Naive B cell (primary cell): ENCODE measurements around the gene KRTAP29-1. TPM values are rescaled to one million over a fixed set of nuclear protein-coding genes. Genes with fewer than 3 reads are reported as not detected.
"Not testable (repeated sequence)": the region's sequence is repeated elsewhere in the genome, so short reads cannot be mapped to it uniquely, and the experiment has no call there.

Experiments
- ATAC-seq, 2 donors: fragments of 150-1000 bp; cut with Tn5 transposase; 2 replicates each; pipeline ENCODE4 v1.10.0; 2021; ENCODE audit warnings: low read depth in 2 of 2, mild to moderate bottlenecking in 2 of 2, moderate library complexity in 2 of 2
- DNase-seq: peaks from one replicate; pipeline ENCODE4 v3.0.0; 2022
- H3K27ac Mint-ChIP-seq, 6 donors: one replicate each; pipeline ENCODE4 v1.8.0; 2020 to 2022; ENCODE audit warnings: mild to moderate bottlenecking in 6 of 6, mixed read lengths in 6 of 6, moderate library complexity in 5 of 6, inconsistent platforms in 2 of 6
- H3K27me3 Mint-ChIP-seq, 3 donors: one replicate each; pipeline ENCODE4 v1.8.0; 2021 to 2022; ENCODE audit warnings: mixed read lengths in 3 of 3, mild to moderate bottlenecking in 1 of 3
- H3K36me3 Mint-ChIP-seq, 2 donors: one replicate each; pipeline ENCODE4 v1.8.0; 2020 to 2022; ENCODE audit warnings: mixed read lengths in 2 of 2, inconsistent platforms in 1 of 2, mild to moderate bottlenecking in 1 of 2
- H3K4me1 Mint-ChIP-seq, 3 donors: one replicate each; pipeline ENCODE4 v1.8.0; 2020 to 2022; ENCODE audit warnings: mixed read lengths in 3 of 3, inconsistent platforms in 1 of 3, mild to moderate bottlenecking in 1 of 3, moderate library complexity in 1 of 3
- H3K4me3 Mint-ChIP-seq, 8 donors: one replicate each; pipeline ENCODE4 v1.8.0; 2020 to 2022; ENCODE audit warnings: mild to moderate bottlenecking in 8 of 8, mixed read lengths in 8 of 8, moderate library complexity in 8 of 8, inconsistent platforms in 2 of 8
- H3K9me3 Mint-ChIP-seq, 7 donors: one replicate each; pipeline ENCODE4 v1.8.0; 2020 to 2022; ENCODE audit warnings: mixed read lengths in 7 of 7, mild to moderate bottlenecking in 5 of 7, inconsistent platforms in 2 of 7, moderate library complexity in 1 of 7
- polyA plus RNA-seq, 6 donors: library from polyadenylated mRNA; unstranded; fragments of 300-500 nt; fragmentation: Illumina TruSeq; gene quantifications; one replicate each; pipeline ENCODE4 v1.2.3, GENCODE V29; 2021; ENCODE audit warnings: low read depth in 6 of 6

KRTAP29-1 gene
- polyA plus RNA-seq, 6 donors from 2014 or later = not detected

GRCh38 chr17:41271323-41271722 lies 31.3 kb downstream of the KRTAP29-1 start:
- not testable (repeated sequence) for H3K36me3 Mint-ChIP-seq, ATAC-seq, DNase-seq, H3K4me3 Mint-ChIP-seq, H3K9me3 Mint-ChIP-seq
- H3K4me1 Mint-ChIP-seq = peaks cover 2 to 14% (median 12%) of the 10 kb centered on the region in 3 donors
- peaks cover 19 to 33% (median 25%) of the 10 kb centered on the region in 3 donors for H3K27me3 Mint-ChIP-seq
- H3K27ac Mint-ChIP-seq = peak overlapping the region in 1 of 6 donors; percentile 88

GRCh38 chr17:41267711-41268110 lies 34.9 kb downstream of the KRTAP29-1 start:
- peaks cover 26 to 28% (median 27%) of the 10 kb centered on the region in 3 donors for H3K27me3 Mint-ChIP-seq
- DNase-seq (no peak), ATAC-seq (no peak)
- peaks cover 5 to 18% (median 10%) of the 10 kb centered on the region in 3 donors for H3K4me1 Mint-ChIP-seq
- H3K4me3 Mint-ChIP-seq = no peak overlapping the region
- peaks cover 0 to 5% (median 0%) of the 10 kb centered on the region in 7 donors for H3K9me3 Mint-ChIP-seq
- H3K36me3 Mint-ChIP-seq = peaks cover 0 to 4% of the 10 kb centered on the region in 2 donors
- no peak overlapping the region for H3K27ac Mint-ChIP-seq

GRCh38 chr17:41265078-41265477 lies 37.6 kb downstream of the KRTAP29-1 start, which contains the start of gene KRTAP9-6:
TSS of gene KRTAP9-6 (plus strand) at chr17:41265378. CDS start at chr17:41265378, 0 bp downstream.
- peak within 1 kb of the TSS in 3 of 6 donors; percentile 32 to 78 (median 33) for H3K27ac Mint-ChIP-seq
- ATAC-seq (no peak), DNase-seq (no peak)
- peaks cover 19 to 31% (median 27%) of the 10 kb centered on the region in 3 donors for H3K27me3 Mint-ChIP-seq
- H3K4me1 Mint-ChIP-seq = peaks cover 0 to 18% (median 12%) of the 10 kb centered on the region in 3 donors
- H3K36me3 Mint-ChIP-seq = peaks cover 0 to 4% of the 10 kb centered on the region in 2 donors
- peaks cover 0 to 5% (median 0%) of the 10 kb centered on the region in 7 donors for H3K9me3 Mint-ChIP-seq
- no peak within 1 kb of the TSS for H3K4me3 Mint-ChIP-seq

- ATAC-seq (no peak), DNase-seq (no peak)
- no peak overlapping the region for H3K4me3 Mint-ChIP-seq
- peak overlapping the region in 1 of 6 donors; percentile 33 for H3K27ac Mint-ChIP-seq
- H3K9me3 Mint-ChIP-seq = peaks cover 0 to 5% (median 0%) of the 10 kb centered on the region in 7 donors
- peaks cover 19 to 31% (median 27%) of the 10 kb centered on the region in 3 donors for H3K27me3 Mint-ChIP-seq
- H3K4me1 Mint-ChIP-seq = peaks cover 0 to 18% (median 12%) of the 10 kb centered on the region in 3 donors
- peaks cover 0 to 4% of the 10 kb centered on the region in 2 donors for H3K36me3 Mint-ChIP-seq
These were observed 38.1 kb downstream of the KRTAP29-1 start for GRCh38 chr17:41264599-41264998.

- no peak for ATAC-seq
- H3K4me1 Mint-ChIP-seq = peaks cover 0 to 13% (median 12%) of the 10 kb centered on the region in 3 donors
- H3K9me3 Mint-ChIP-seq = peaks cover 0 to 4% (median 0%) of the 10 kb centered on the region in 7 donors
- H3K36me3 Mint-ChIP-seq = peaks cover 0 to 4% of the 10 kb centered on the region in 2 donors
- peak overlapping the region in 2 of 6 donors; percentile 12 to 15 for H3K27ac Mint-ChIP-seq
- H3K4me3 Mint-ChIP-seq = no peak overlapping the region
- DNase-seq = no peak
- peaks cover 29 to 35% (median 31%) of the 10 kb centered on the region in 3 donors for H3K27me3 Mint-ChIP-seq
These were observed 39.4 kb downstream of the KRTAP29-1 start for GRCh38 chr17:41263212-41263611.

- no peaks in the 10 kb centered on the region for H3K36me3 Mint-ChIP-seq
- no peak for ATAC-seq
These were observed 44.2 kb downstream of the KRTAP29-1 start for GRCh38 chr17:41258406-41258805.

GRCh38 chr17:41256291-41256685 lies 46.4 kb downstream of the KRTAP29-1 start:
- Mint-ChIP-seq H3K27ac (no peak overlapping the region), H3K9me3 (peaks cover 0 to 4% (median 0%) of the 10 kb centered on the region in 7 donors), H3K4me3 (no peak overlapping the region), H3K27me3 (peaks cover 37 to 54% (median 38%) of the 10 kb centered on the region in 3 donors), H3K4me1 (peaks cover 10 to 12% (median 10%) of the 10 kb centered on the region in 3 donors), H3K36me3 (no peaks in the 10 kb centered on the region)
- DNase-seq (no peak), ATAC-seq (no peak)

More at GRCh38 chr17:41258406-41258805, 44.2 kb downstream of the KRTAP29-1 start:
- Mint-ChIP-seq H3K4me3 (no peak overlapping the region), H3K27ac (no peak overlapping the region), H3K9me3 (peaks cover 0 to 4% (median 0%) of the 10 kb centered on the region in 7 donors), H3K27me3 (peaks cover 27 to 47% (median 42%) of the 10 kb centered on the region in 3 donors), H3K4me1 (peaks cover 0 to 13% (median 13%) of the 10 kb centered on the region in 3 donors)
- DNase-seq = no peak

- H3K27me3 Mint-ChIP-seq = peaks cover 37 to 54% (median 39%) of the 10 kb centered on the region in 3 donors
- H3K36me3 Mint-ChIP-seq, H3K9me3 Mint-ChIP-seq, ATAC-seq, DNase-seq: not testable (repeated sequence)
- H3K4me3 Mint-ChIP-seq = peak within 1 kb of the TSS in 1 of 8 donors; percentile 43
- peak within 1 kb of the TSS in 2 of 6 donors; percentile 71 to 72 for H3K27ac Mint-ChIP-seq
- peaks cover 10 to 12% (median 10%) of the 10 kb centered on the region in 3 donors for H3K4me1 Mint-ChIP-seq
These were observed 47.0 kb downstream of the KRTAP29-1 start, which contains the start of gene KRTAP9-9 for GRCh38 chr17:41255381-41256290. TSS of gene KRTAP9-9 (plus strand) at chr17:41255384.

- DNase-seq = no peak
- Mint-ChIP-seq H3K4me1 (peaks cover 10 to 18% (median 10%) of the 10 kb centered on the region in 3 donors), H3K36me3 (no peaks in the 10 kb centered on the region), H3K27ac (peak overlapping the region in 1 of 6 donors; percentile 71), H3K27me3 (peaks cover 32 to 61% (median 46%) of the 10 kb centered on the region in 3 donors), H3K9me3 (no peaks in the 10 kb centered on the region), H3K4me3 (no peak overlapping the region)
- no peak for ATAC-seq
These were observed 47.8 kb downstream of the KRTAP29-1 start for GRCh38 chr17:41254861-41255260.

Other genes starting within 250 kb of the KRTAP29-1 start
- gene KRTAP2-2, start 247.6 kb downstream of the KRTAP29-1 start, polyA plus RNA-seq = not detected
- not detected for gene KRTAP2-3, start 242.7 kb downstream of the KRTAP29-1 start, polyA plus RNA-seq
- gene KRTAP2-4, start 237.0 kb downstream of the KRTAP29-1 start, polyA plus RNA-seq = not detected
- gene KRTAP4-7, start 218.7 kb downstream of the KRTAP29-1 start, polyA plus RNA-seq = not detected
- gene KRTAP4-8, start 204.7 kb downstream of the KRTAP29-1 start, polyA plus RNA-seq = not detected
- gene KRTAP4-16, start 200.6 kb downstream of the KRTAP29-1 start, polyA plus RNA-seq = not detected
- gene KRTAP4-9, start 197.5 kb downstream of the KRTAP29-1 start, polyA plus RNA-seq = not detected
- gene KRTAP4-11, start 184.5 kb downstream of the KRTAP29-1 start, polyA plus RNA-seq = not detected
- gene KRTAP4-12, start 178.7 kb downstream of the KRTAP29-1 start, polyA plus RNA-seq = 1 to 10 TPM in 2 of 6 donors, under 1 TPM in 2, not detected in 2; 0.30 to 3.3 (median 1.3) TPM
- 1 to 10 TPM in 2 of 6 donors, not detected in 4; 1.6 to 2.0 TPM for gene KRTAP4-6, start 162.3 kb downstream of the KRTAP29-1 start, polyA plus RNA-seq
- not detected for gene KRTAP4-5, start 153.0 kb downstream of the KRTAP29-1 start, polyA plus RNA-seq
- not detected for gene KRTAP4-4, start 142.1 kb downstream of the KRTAP29-1 start, polyA plus RNA-seq
- gene KRTAP4-3, start 134.6 kb downstream of the KRTAP29-1 start, polyA plus RNA-seq = not detected
- not detected for gene KRTAP4-2, start 124.6 kb downstream of the KRTAP29-1 start, polyA plus RNA-seq
- not detected for gene KRTAP4-1, start 117.9 kb downstream of the KRTAP29-1 start, polyA plus RNA-seq
- not detected for gene KRTAP9-1, start 113.0 kb downstream of the KRTAP29-1 start, polyA plus RNA-seq
- not detected for gene KRTAP9-2, start 76.2 kb downstream of the KRTAP29-1 start, polyA plus RNA-seq
- not detected for gene KRTAP9-3, start 70.4 kb downstream of the KRTAP29-1 start, polyA plus RNA-seq
- gene KRTAP9-8, start 64.9 kb downstream of the KRTAP29-1 start, polyA plus RNA-seq = not detected
- not detected for gene KRTAP9-4, start 53.2 kb downstream of the KRTAP29-1 start, polyA plus RNA-seq
- not detected for gene KRTAP9-9, start 47.5 kb downstream of the KRTAP29-1 start, polyA plus RNA-seq
- gene KRTAP9-6, start 37.5 kb downstream of the KRTAP29-1 start, polyA plus RNA-seq = not detected
- not detected for gene KRTAP9-7, start 27.2 kb downstream of the KRTAP29-1 start, polyA plus RNA-seq
- 1 to 10 TPM in 1 of 6 donors, under 1 TPM in 3, not detected in 2; 0.38 to 2.0 (median 0.55) TPM for gene KRTAP16-1, start 6.5 kb upstream of the KRTAP29-1 start, polyA plus RNA-seq
- not detected for gene KRTAP17-1, start 12.9 kb upstream of the KRTAP29-1 start, polyA plus RNA-seq
- not detected for gene KRT33A, start 48.0 kb upstream of the KRTAP29-1 start, polyA plus RNA-seq
- gene KRT33B, start 67.0 kb upstream of the KRTAP29-1 start, polyA plus RNA-seq = not detected
- not detected for gene KRT34, start 79.5 kb upstream of the KRTAP29-1 start, polyA plus RNA-seq
- gene KRT31, start 94.8 kb upstream of the KRTAP29-1 start, polyA plus RNA-seq = not detected
- not detected for gene KRT37, start 121.7 kb upstream of the KRTAP29-1 start, polyA plus RNA-seq
- not detected for gene KRT38, start 138.1 kb upstream of the KRTAP29-1 start, polyA plus RNA-seq
- gene KRT32, start 164.5 kb upstream of the KRTAP29-1 start, polyA plus RNA-seq = not detected
- not detected for gene KRT35, start 178.3 kb upstream of the KRTAP29-1 start, polyA plus RNA-seq
- not detected for gene KRT36, start 187.1 kb upstream of the KRTAP29-1 start, polyA plus RNA-seq
- not detected for gene KRT13, start 202.8 kb upstream of the KRTAP29-1 start, polyA plus RNA-seq
- gene KRT15, start 216.0 kb upstream of the KRTAP29-1 start, polyA plus RNA-seq = not detected
- gene KRT19, start 225.5 kb upstream of the KRTAP29-1 start, polyA plus RNA-seq = not detected